MM.1S (cell line): ENCODE results near the gene FAM241A.

Source experiments
- DNase-seq: peaks from one replicate; pipeline ENCODE4 v3.0.0-alpha.2; 2015
- H2AFZ ChIP-seq: fragments of 300-600 bp; sonication (generic); 2 replicates; pipeline ENCODE4 v1.6.0; 2016; ENCODE audit warnings: antibody characterized with exemption, low read length
- H3F3A ChIP-seq: fragments of 300-600 bp; sonication (generic); 2 replicates; pipeline ENCODE4 v1.6.1; 2016; ENCODE audit warnings: mild to moderate bottlenecking, antibody characterized with exemption, low read length, moderate library complexity, mixed read lengths; ENCODE audit not compliant: insufficient read depth
- H3K27ac ChIP-seq: fragments of 300-600 bp; sonication (generic); 2 replicates; pipeline ENCODE4 v1.5.1; 2016; ENCODE audit warnings: mild to moderate bottlenecking, low read length
- H3K27me3 ChIP-seq: fragments of 300-600 bp; sonication (generic); replicated peaks from 2 replicates; pipeline ENCODE4 v1.6.0; 2016; ENCODE audit warnings: low read length; ENCODE audit not compliant: insufficient read depth
- H3K36me3 ChIP-seq: fragments of 300-600 bp; sonication (generic); replicated peaks from 2 replicates; pipeline ENCODE4 v1.6.1; 2016; ENCODE audit warnings: mild to moderate bottlenecking, low read length, mixed read lengths; ENCODE audit not compliant: insufficient read depth
- H3K4me1 ChIP-seq: fragments of 300-600 bp; sonication (generic); 2 replicates; pipeline ENCODE4 v1.6.1; 2016; ENCODE audit warnings: low read length, mixed read lengths
- H3K4me2 ChIP-seq: fragments of 300-600 bp; sonication (generic); 2 replicates; pipeline ENCODE4 v1.6.0; 2016; ENCODE audit warnings: low read depth, low read length
- H3K4me3 ChIP-seq: fragments of 300-600 bp; sonication (generic); 2 replicates; pipeline ENCODE4 v1.5.1; 2016; ENCODE audit warnings: low read length, mixed read lengths
- H3K79me2 ChIP-seq: fragments of 300-600 bp; sonication (generic); 2 replicates; pipeline ENCODE4 v1.6.1; 2016; ENCODE audit warnings: mixed run types, low read length, mixed read lengths
- H3K9ac ChIP-seq: fragments of 300-600 bp; sonication (generic); 2 replicates; pipeline ENCODE4 v1.6.1; 2016; ENCODE audit warnings: low read length, mixed read lengths
- H3K9me2 ChIP-seq: fragments of 300-600 bp; sonication (generic); replicated peaks from 2 replicates; pipeline ENCODE4 v1.6.1; 2016; ENCODE audit warnings: mild to moderate bottlenecking, low read length, mixed read lengths; ENCODE audit not compliant: insufficient read depth
- H3K9me3 ChIP-seq: fragments of 300-600 bp; sonication (generic); replicated peaks from 2 replicates; pipeline ENCODE4 v1.6.1; 2016; ENCODE audit warnings: mild to moderate bottlenecking, low read length, mixed read lengths; ENCODE audit not compliant: insufficient read depth
- H4K20me1 ChIP-seq: fragments of 300-600 bp; sonication (generic); 2 replicates; pipeline ENCODE4 v1.6.1; 2016; ENCODE audit warnings: mild to moderate bottlenecking, low read length, moderate library complexity, mixed read lengths; ENCODE audit not compliant: insufficient read depth
- CTCF ChIP-seq: fragments of 300-600 bp; sonication (generic); IDR thresholded peaks from 2 replicates; pipeline ENCODE4 v1.5.1; 2016; ENCODE audit warnings: antibody characterized with exemption, low read length, mixed read lengths
- EZH2 ChIP-seq: fragments of 300-600 bp; sonication (generic); optimal IDR thresholded peaks from 2 replicates; pipeline ENCODE3; 2017; ENCODE audit warnings: low read depth, mild to moderate bottlenecking, antibody characterized with exemption, low read length, mixed read lengths
- EZH2phosphoT487 ChIP-seq: fragments of 300-600 bp; sonication (generic); IDR thresholded peaks from 2 replicates; pipeline ENCODE4 v1.6.1; 2018; ENCODE audit warnings: antibody characterized with exemption, low read length

The FAM241A gene

DNA sequence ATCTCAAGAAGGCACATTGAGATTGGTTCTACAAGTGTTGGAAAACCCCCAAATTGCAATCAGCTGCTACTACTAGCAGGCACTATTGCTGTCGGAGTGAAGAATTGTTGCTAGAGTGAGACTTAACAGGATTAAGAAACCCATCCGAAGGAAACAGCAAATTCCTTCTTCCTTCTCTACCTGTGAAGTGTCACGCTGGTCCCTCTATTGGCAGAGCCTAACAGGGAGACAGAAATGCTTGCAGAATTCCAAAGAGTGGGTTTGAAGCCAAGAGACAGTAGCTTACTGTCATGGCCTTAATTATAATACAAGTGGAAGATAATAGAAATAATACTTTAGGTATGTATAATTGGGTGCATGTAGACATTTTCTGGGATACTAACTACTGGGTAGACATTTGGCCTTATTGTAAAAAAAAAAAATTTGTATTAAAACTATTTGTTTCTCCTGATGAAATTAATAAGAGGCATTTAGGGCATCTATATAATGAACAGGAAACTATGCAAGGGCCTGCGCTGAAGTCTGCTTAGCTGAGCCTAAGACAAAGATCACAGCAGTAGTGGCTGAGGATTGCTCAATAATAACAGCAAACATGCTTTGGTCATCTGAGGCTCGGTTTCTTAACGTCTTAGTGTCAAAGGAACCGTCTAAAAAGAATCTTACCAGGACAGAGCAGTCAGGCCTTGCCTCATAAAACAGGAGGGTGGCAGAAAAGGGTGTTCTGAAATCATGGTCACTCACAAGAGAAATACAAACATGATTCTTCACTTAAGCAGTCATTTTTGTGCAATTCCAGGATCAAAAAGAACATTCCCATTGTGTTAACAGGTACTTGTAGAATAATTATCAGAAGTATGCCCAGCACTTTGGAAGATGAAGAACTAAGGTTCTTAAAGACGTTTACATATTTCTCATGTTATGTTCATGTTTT is 40.8 kb downstream of the FAM241A start:
- no peak for DNase-seq
- TF ChIP-seq CTCF, result no peak
- TF ChIP-seq EZH2, result no peak
- TF ChIP-seq EZH2phosphoT487, result no peak

DNA sequence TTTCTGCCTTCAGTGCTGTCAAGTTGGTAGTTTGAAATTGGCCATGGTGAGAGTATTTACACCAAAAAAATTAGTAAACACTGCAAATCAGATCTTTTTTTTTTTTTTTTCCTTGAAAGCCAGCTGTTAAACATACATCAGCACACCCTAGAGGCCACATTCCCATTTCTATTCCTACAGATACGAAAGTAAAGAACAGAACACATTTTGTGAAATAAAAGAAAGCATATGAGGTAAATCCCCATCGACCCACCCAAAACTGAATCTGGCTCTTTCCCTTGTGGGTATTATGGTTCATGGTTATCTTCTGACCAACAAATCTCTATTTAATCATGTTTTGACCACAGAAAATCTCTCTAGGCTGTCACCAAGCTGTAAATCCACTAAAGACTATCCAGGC is 44.5 kb downstream of the FAM241A start:
- Histone ChIP-seq H3K27ac (no peak overlapping the region), H3F3A (no peaks in the 10 kb centered on the region), H3K4me1 (no peaks in the 10 kb centered on the region), H3K36me3 (no peaks in the 10 kb centered on the region), H2AFZ (no peak overlapping the region), H3K9me2 (no peaks in the 10 kb centered on the region), H3K4me3 (no peak overlapping the region), H3K27me3 (no peaks in the 10 kb centered on the region), H3K9me3 (no peaks in the 10 kb centered on the region), H3K4me2 (no peak overlapping the region), H3K9ac (no peak overlapping the region), H3K79me2 (no peaks in the 10 kb centered on the region), H4K20me1 (no peaks in the 10 kb centered on the region)
- TF ChIP-seq EZH2phosphoT487 (no peak), EZH2 (no peak), CTCF (no peak)
- DNase-seq, result no peak

More for the DNA sequence above, 40.8 kb downstream of the FAM241A start:
- Histone ChIP-seq H3K9ac (no peak overlapping the region), H2AFZ (no peak overlapping the region), H3K9me2 (no peaks in the 10 kb centered on the region), H3K4me3 (no peak overlapping the region), H3K9me3 (no peaks in the 10 kb centered on the region), H3K4me1 (no peaks in the 10 kb centered on the region), H3K27ac (no peak overlapping the region), H3K36me3 (no peaks in the 10 kb centered on the region), H3K79me2 (no peaks in the 10 kb centered on the region), H3F3A (no peaks in the 10 kb centered on the region), H3K27me3 (no peaks in the 10 kb centered on the region), H3K4me2 (no peak overlapping the region), H4K20me1 (no peaks in the 10 kb centered on the region)

GRCh38 chr4:112190684-112191083 is 45.4 kb downstream of the FAM241A start:
- Histone ChIP-seq H3K36me3 (no peaks in the 10 kb centered on the region), H3K79me2 (no peaks in the 10 kb centered on the region), H3K27me3 (no peaks in the 10 kb centered on the region), H3K9me3 (no peaks in the 10 kb centered on the region), H3K4me3 (no peak overlapping the region), H3K9ac (no peak overlapping the region), H3K27ac (no peak overlapping the region), H3F3A (no peaks in the 10 kb centered on the region), H3K9me2 (no peaks in the 10 kb centered on the region), H3K4me1 (no peaks in the 10 kb centered on the region), H3K4me2 (no peak overlapping the region), H2AFZ (no peak overlapping the region), H4K20me1 (no peaks in the 10 kb centered on the region)
- TF ChIP-seq EZH2phosphoT487 (no peak), EZH2 (no peak), CTCF (no peak)
- DNase-seq, result no peak
